ENCODE measurements around the gene DNTT. TPM values are rescaled to one million over a fixed set of nuclear protein-coding genes. Genes with fewer than 3 reads are reported as not detected.

Gene DNTT
- total and polyA plus RNA-seq, 2 of the 13 experiments (the other 11 are each of a cell fraction or from before 2014, with no cell fraction given): not detected

- TF ChIP-seq ATRX (CRISPR knock-in tag; IDR thresholded peaks at IDR 0.05; ENCODE audit: borderline replicate concordance): no peak
- TF ChIP-seq ZFP91 (CRISPR knock-in tag; IDR thresholded peaks at IDR 0.05; ENCODE audit: borderline replicate concordance): no peak
- TF ChIP-seq FOXP1 (IDR thresholded peaks at IDR 0.05): no peak
- no peak for TF ChIP-seq FOXP1 (CRISPR knock-in tag; IDR thresholded peaks at IDR 0.05)
Observed at GRCh38 chr10:96358851-96359540, 54.8 kb downstream of the DNTT start, which contains the start of gene OPALIN (continued).

GRCh38 chr10:96359616-96360015 is 55.4 kb downstream of the DNTT start:
- CTCF ChIA-PET (ENCODE audit: low intra/inter-chr PET ratio, low total read pairs): no interaction called here

DNA sequence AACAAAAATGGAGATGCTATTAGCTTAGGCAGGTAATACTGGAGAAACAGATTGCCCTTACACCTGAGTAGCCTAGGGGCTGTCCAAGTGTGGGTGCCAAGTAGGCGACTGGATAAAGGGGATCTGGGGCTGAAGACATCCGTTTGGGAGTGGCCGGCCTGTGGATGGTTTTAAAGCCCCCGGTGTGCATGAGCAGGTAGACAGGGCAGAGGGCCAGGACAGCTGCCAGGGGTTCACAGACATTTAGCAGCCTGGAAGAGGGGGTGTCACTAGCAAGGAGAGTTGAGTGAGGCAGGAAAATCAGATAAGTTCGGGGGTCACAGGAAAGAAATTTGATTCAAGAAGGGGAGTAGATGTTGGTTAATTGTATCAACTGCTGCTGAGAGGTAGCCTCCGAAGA is 56.1 kb downstream of the DNTT start:
- intact Hi-C loops (cut with micrococcal nuclease; ENCODE audit: unreplicated experiment): no loop called here
- POLR2A ChIA-PET: no interaction called here
- no peaks in the 10 kb centered on the region for H3K4me1 ChIP-seq (ENCODE audit: insufficient read depth, low read length)
- H3K27me3 ChIP-seq (ENCODE audit: control insufficient read depth in 1 of 2, insufficient read depth in 2 of 2, low read length in 2 of 2): peaks cover 2 to 24% of the 10 kb centered on the region in 2 experiments; a peak in 3 of 5 replicates
- no peak for FAIRE-seq
- WGBS (ENCODE audit: low lambda C conversion rate): 34% methylated on average over 6 of the region's 6 CpGs
- no peaks in the 10 kb centered on the region for H4K20me1 ChIP-seq (ENCODE audit: insufficient read depth, low read length)
- no peak overlapping the region for H3K4me3 ChIP-seq (replicated peaks in 1 of 3; ENCODE audit: insufficient read depth in 1 of 3, low read depth in 2 of 3, low read length in 3 of 3)
- no peak overlapping the region for H3K4me2 ChIP-seq (ENCODE audit: low read depth, low read length)
- no TSS peak for BruUV-seq (replicated peaks)
- ATAC-seq: no peak
- H3K36me3 ChIP-seq (replicated peaks in 1 of 2; ENCODE audit: control insufficient read depth in 1 of 2, insufficient read depth in 2 of 2, low read length in 2 of 2): no peaks in the 10 kb centered on the region
- in situ Hi-C loops (cut with HindIII; ENCODE audit: extremely low pct_ligation_motif_present, low pct_unique_long_range_greater_than_20kb): no loop called here
- DNase-seq (ENCODE audit: low spot score): no peak
- H3K9me3 ChIP-seq (ENCODE audit: low read length): no peaks in the 10 kb centered on the region
- CTCF ChIA-PET (ENCODE audit: low intra/inter-chr PET ratio, low total read pairs): no interaction called here
- no peak overlapping the region for H2AFZ ChIP-seq (ENCODE audit: low read length)
- H3K79me2 ChIP-seq (ENCODE audit: insufficient read depth, low read length): no peaks in the 10 kb centered on the region
- H3K27ac ChIP-seq (ENCODE audit: extremely low read length, insufficient read depth, low read length): no peak overlapping the region
- no peak overlapping the region for H3K9ac ChIP-seq (ENCODE audit: insufficient read depth, low read depth, low read length)
- TF ChIP-seq NR3C1 (CRISPR knock-in tag; IDR thresholded peaks at IDR 0.05) (no peak), ZNF367 (CRISPR knock-in tag; IDR thresholded peaks at IDR 0.05; ENCODE audit: borderline replicate concordance) (no peak), TRAFD1 (CRISPR knock-in tag; IDR thresholded peaks at IDR 0.05; ENCODE audit: borderline replicate concordance) (no peak), ARHGAP35 (CRISPR knock-in tag; IDR thresholded peaks at IDR 0.05; ENCODE audit: borderline replicate concordance) (no peak), PPARG (CRISPR knock-in tag; conservative IDR thresholded peaks at IDR 0.05) (no peak), ATAD3A (CRISPR knock-in tag; IDR thresholded peaks at IDR 0.05) (no peak), MAX (IDR thresholded peaks at IDR 0.05) (no peak)
- TF ChIP-seq, protein P1, sequence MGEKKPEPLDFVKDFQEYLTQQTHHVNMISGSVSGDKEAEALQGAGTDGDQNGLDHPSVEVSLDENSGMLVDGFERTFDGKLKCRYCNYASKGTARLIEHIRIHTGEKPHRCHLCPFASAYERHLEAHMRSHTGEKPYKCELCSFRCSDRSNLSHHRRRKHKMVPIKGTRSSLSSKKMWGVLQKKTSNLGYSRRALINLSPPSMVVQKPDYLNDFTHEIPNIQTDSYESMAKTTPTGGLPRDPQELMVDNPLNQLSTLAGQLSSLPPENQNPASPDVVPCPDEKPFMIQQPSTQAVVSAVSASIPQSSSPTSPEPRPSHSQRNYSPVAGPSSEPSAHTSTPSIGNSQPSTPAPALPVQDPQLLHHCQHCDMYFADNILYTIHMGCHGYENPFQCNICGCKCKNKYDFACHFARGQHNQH (CRISPR knock-in tag; IDR thresholded peaks at IDR 0.05): no peak

More at GRCh38 chr10:96359616-96360015, 55.4 kb downstream of the DNTT start:
- H3K4me3 ChIP-seq (replicated peaks in 1 of 3; ENCODE audit: insufficient read depth in 1 of 3, low read depth in 2 of 3, low read length in 3 of 3): no peak overlapping the region
- H4K20me1 ChIP-seq (ENCODE audit: insufficient read depth, low read length): no peaks in the 10 kb centered on the region
- H3K9ac ChIP-seq (ENCODE audit: insufficient read depth, low read depth, low read length): no peak overlapping the region
- intact Hi-C loops (cut with micrococcal nuclease; ENCODE audit: unreplicated experiment) (no loop called here), in situ Hi-C loops (cut with HindIII; ENCODE audit: extremely low pct_ligation_motif_present, low pct_unique_long_range_greater_than_20kb) (no loop called here)
- no peaks in the 10 kb centered on the region for H3K79me2 ChIP-seq (ENCODE audit: insufficient read depth, low read length)
- no peak overlapping the region for H3K4me2 ChIP-seq (ENCODE audit: low read depth, low read length)
- WGBS (ENCODE audit: low lambda C conversion rate): 54% methylated on average over 6 of the region's 6 CpGs
- POLR2A ChIA-PET: no interaction called here
- H3K9me3 ChIP-seq (ENCODE audit: low read length): no peaks in the 10 kb centered on the region
- no peak overlapping the region for H3K27ac ChIP-seq (ENCODE audit: extremely low read length, insufficient read depth, low read length)
- FAIRE-seq: no peak
- no peak overlapping the region for H2AFZ ChIP-seq (ENCODE audit: low read length)
- peaks cover 2 to 24% of the 10 kb centered on the region in 2 experiments; a peak in 3 of 5 replicates for H3K27me3 ChIP-seq (ENCODE audit: control insufficient read depth in 1 of 2, insufficient read depth in 2 of 2, low read length in 2 of 2)
- ATAC-seq: no peak
- DNase-seq (ENCODE audit: low spot score): no peak
- H3K4me1 ChIP-seq (ENCODE audit: insufficient read depth, low read length): no peaks in the 10 kb centered on the region
- no peak for TF ChIP-seq SP140L (CRISPR knock-in tag; IDR thresholded peaks at IDR 0.05; ENCODE audit: borderline replicate concordance)
- BruUV-seq (replicated peaks): no TSS peak
- H3K36me3 ChIP-seq (replicated peaks in 1 of 2; ENCODE audit: control insufficient read depth in 1 of 2, insufficient read depth in 2 of 2, low read length in 2 of 2): no peaks in the 10 kb centered on the region
